Gastrocnemius medialis (tissue), 4 donors: ENCODE measurements around the gene UNC45B. TPM values are rescaled to one million over a fixed set of nuclear protein-coding genes. Genes with fewer than 3 reads are reported as not detected.
"Not testable (repeated sequence)": the region's sequence is repeated elsewhere in the genome, so short reads cannot be mapped to it uniquely, and the experiment has no call there.

Source experiments
- ATAC-seq, 2 donors: fragments of 150-250 bp; one replicate each; pipeline ENCODE4 v1.9.1; 2016
- DNase-seq, 2 donors: peaks; one replicate each; pipeline ENCODE4 v3.0.0-alpha.2; 2019
- H3K27ac ChIP-seq, 4 donors: fragments of 200-600 bp; sonication (generic); 1 replicate in 1 of 4; 2 replicates in 3 of 4; pipeline ENCODE4 v1.5.1; 2016 to 2018; ENCODE audit warnings: mild to moderate bottlenecking in 2 of 4, moderate library complexity in 1 of 4
- H3K27me3 ChIP-seq, 3 donors: fragments of 200-600 bp; sonication (generic) in 2 of 3; 1 replicate in 1 of 3; 2 replicates in 2 of 3; pipeline versions ENCODE4 v1.5.1 to v1.6.0; 2016 to 2019; ENCODE audit warnings: mild to moderate bottlenecking in 1 of 3, moderate library complexity in 1 of 3
- H3K36me3 ChIP-seq, 2 donors: fragments of 200-600 bp; sonication (generic) in 1 of 2; one replicate each; pipeline ENCODE4 v1.5.1; 2017 to 2018
- H3K4me1 ChIP-seq, 2 donors: fragments of 200-600 bp; sonication (generic) in 1 of 2; one replicate each; pipeline ENCODE4 v1.5.1; 2016 to 2017; ENCODE audit warnings: mild to moderate bottlenecking in 2 of 2
- H3K4me3 ChIP-seq, 4 donors: fragments of 200-600 bp; sonication (generic) in 3 of 4; 1 replicate in 1 of 4; 2 replicates in 3 of 4; pipeline ENCODE4 v1.5.1; 2016 to 2019; ENCODE audit warnings: mild to moderate bottlenecking in 2 of 4
- H3K9me3 ChIP-seq, 3 donors: fragments of 200-600 bp; sonication (generic) in 2 of 3; 1 replicate in 1 of 3; 2 replicates in 2 of 3; pipeline ENCODE4 v1.5.1; 2016 to 2019
- POLR2A ChIP-seq, 2 donors: fragments of 450-650 bp; IDR thresholded peaks; one replicate each; pipeline ENCODE4 v1.6.1; 2017; ENCODE audit warnings: antibody characterized with exemption in 2 of 2, mild to moderate bottlenecking in 2 of 2, moderate library complexity in 2 of 2
- in situ Hi-C, 4 donors: fragments of 200-750 bp; cut with MboI; loops; one replicate each; pipeline versions ENCODE4 v1.15.0 to v1.8.0; 2017; ENCODE audit warnings: low sequenced_read_pairs in 4 of 4
- intact Hi-C: fragments of 100-400 bp; cut with DNase I; formaldehyde crosslinking; loops from one replicate; pipeline ENCODE4 v1.15.1; 2023; ENCODE audit warnings: low total_unique reads
- total RNA-seq, 4 donors: library from RNA; depleted of rRNA; stranded (reverse); fragments of >200 nt; gene quantifications; one replicate each; pipeline versions ENCODE4 v1.1.0 to v1.2.3, GENCODE V29; 2016
- TF ChIP-seq, protein P1 (sequence below), 5 experiments: fragments of 450-650 bp in 3 of 5; fragments of 200-600 bp in 2 of 5; sonication (generic) in 2 of 5; IDR thresholded peaks in 4 of 5; conservative IDR thresholded peaks in 1 of 5; 1 replicate in 4 of 5; 2 replicates in 1 of 5; pipeline ENCODE4 v1.5.1; 2016 to 2019; ENCODE audit warnings: antibody characterized with exemption in 5 of 5, mild to moderate bottlenecking in 3 of 5, moderate library complexity in 3 of 5

UNC45B gene
- total RNA-seq, 4 donors from 2014 or later = 73.7 to 150 (median 105) TPM

GRCh38 chr17:35144840-35145239, 2.8 kb upstream of the UNC45B start:
- DNase-seq = no peak
- H3K36me3 ChIP-seq = peaks cover 0 to 7% of the 10 kb centered on the region in 2 donors
- no peaks in the 10 kb centered on the region for H3K27me3 ChIP-seq
- H3K9me3 ChIP-seq = no peaks in the 10 kb centered on the region
- peaks cover 25 to 45% of the 10 kb centered on the region in 2 donors for H3K4me1 ChIP-seq
- H3K27ac ChIP-seq = no peak overlapping the region
- no peak overlapping the region for H3K4me3 ChIP-seq
- ATAC-seq = no peak
- in situ Hi-C loops (loop anchor here in 2 of 4 donors (10.0 kb wide), 1 partner anchor 100 kb away; the partner anchor contains the start of gene SLFN5 (in 2 of the 2)), intact Hi-C loops (loop anchor here (5.0 to 10.0 kb wide), 3 partner anchors 112 to 1390 kb away; partner anchors contain the start of genes MYO19, PIGW and SLFN12L)
- TF ChIP-seq, protein P1, sequence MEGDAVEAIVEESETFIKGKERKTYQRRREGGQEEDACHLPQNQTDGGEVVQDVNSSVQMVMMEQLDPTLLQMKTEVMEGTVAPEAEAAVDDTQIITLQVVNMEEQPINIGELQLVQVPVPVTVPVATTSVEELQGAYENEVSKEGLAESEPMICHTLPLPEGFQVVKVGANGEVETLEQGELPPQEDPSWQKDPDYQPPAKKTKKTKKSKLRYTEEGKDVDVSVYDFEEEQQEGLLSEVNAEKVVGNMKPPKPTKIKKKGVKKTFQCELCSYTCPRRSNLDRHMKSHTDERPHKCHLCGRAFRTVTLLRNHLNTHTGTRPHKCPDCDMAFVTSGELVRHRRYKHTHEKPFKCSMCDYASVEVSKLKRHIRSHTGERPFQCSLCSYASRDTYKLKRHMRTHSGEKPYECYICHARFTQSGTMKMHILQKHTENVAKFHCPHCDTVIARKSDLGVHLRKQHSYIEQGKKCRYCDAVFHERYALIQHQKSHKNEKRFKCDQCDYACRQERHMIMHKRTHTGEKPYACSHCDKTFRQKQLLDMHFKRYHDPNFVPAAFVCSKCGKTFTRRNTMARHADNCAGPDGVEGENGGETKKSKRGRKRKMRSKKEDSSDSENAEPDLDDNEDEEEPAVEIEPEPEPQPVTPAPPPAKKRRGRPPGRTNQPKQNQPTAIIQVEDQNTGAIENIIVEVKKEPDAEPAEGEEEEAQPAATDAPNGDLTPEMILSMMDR (IDR thresholded peaks at IDR 0.05 in 4 of 5, conservative IDR thresholded peaks at IDR 0.05 in 1 of 5) = no peak

- no peak overlapping the region for H3K4me3 ChIP-seq
- intact Hi-C loops = loop anchor here (2.0 to 10.0 kb wide), 5 partner anchors 58 to 1388 kb away; partner anchors contain the start of genes LIG3, MYO19, PIGW and SLFN12L
Measured at GRCh38 chr17:35146214-35146833, 1.3 kb upstream of the UNC45B start.

DNA sequence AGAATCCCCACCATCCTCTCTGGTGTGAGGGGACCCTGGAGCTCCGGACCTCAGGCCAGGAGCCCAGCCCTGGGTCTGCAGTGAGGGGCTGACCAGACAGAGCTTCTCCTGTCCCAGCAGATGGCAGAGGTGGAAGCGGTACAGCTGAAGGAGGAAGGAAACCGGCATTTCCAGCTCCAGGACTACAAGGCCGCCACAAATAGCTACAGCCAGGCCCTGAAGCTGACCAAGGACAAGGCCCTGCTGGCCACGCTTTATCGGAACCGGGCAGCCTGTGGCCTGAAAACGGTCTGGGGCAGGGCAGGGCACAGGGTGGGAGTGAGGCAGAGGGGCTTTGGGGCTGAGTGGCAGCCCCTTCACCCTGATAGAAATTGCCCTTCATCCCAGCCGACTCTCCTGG, 527 bp downstream of the UNC45B start:
- Histone ChIP-seq H3K4me1 (peaks cover 23 to 39% of the 10 kb centered on the region in 2 donors), H3K36me3 (peaks cover 0 to 34% of the 10 kb centered on the region in 2 donors), H3K9me3 (no peaks in the 10 kb centered on the region), H3K27ac (peak overlapping the region; percentile 94 to 98 (median 97)), H3K27me3 (no peaks in the 10 kb centered on the region), H3K4me3 (peak overlapping the region; percentile 53 to 64 (median 60))
- DNase-seq (peak in 1 of 2 donors; percentile 41), ATAC-seq (peak; percentile 29 to 35)
- intact Hi-C loops (loop anchor here (5.0 to 10.0 kb wide), 3 partner anchors 109 to 1387 kb away; partner anchors contain the start of genes MYO19, PIGW and SLFN12L), in situ Hi-C loops (loop anchor here in 2 of 4 donors (10.0 kb wide), 1 partner anchor 97 kb away; the partner anchor contains the start of gene SLFN5 (in 2 of the 2))
- TF ChIP-seq, protein P1 (IDR thresholded peaks at IDR 0.05 in 4 of 5, conservative IDR thresholded peaks at IDR 0.05 in 1 of 5) = peak in 1 of 5 experiments; percentile 5
- TF ChIP-seq POLR2A (IDR thresholded peaks at IDR 0.05) = no peak

More at GRCh38 chr17:35146214-35146833, 1.3 kb upstream of the UNC45B start:
- Histone ChIP-seq H3K27ac (peak overlapping the region; percentile 94 to 98 (median 97)), H3K27me3 (no peaks in the 10 kb centered on the region), H3K9me3 (no peaks in the 10 kb centered on the region), H3K4me1 (peaks cover 23 to 44% of the 10 kb centered on the region in 2 donors), H3K36me3 (peaks cover 0 to 16% of the 10 kb centered on the region in 2 donors)
- TF ChIP-seq POLR2A (IDR thresholded peaks at IDR 0.05) = no peak
- TF ChIP-seq, protein P1 (IDR thresholded peaks at IDR 0.05 in 4 of 5, conservative IDR thresholded peaks at IDR 0.05 in 1 of 5) = no peak
- ATAC-seq = no peak
- in situ Hi-C loops = loop anchor here in 2 of 4 donors (10.0 kb wide), 1 partner anchor 98 kb away; the partner anchor contains the start of gene SLFN5 (in 2 of the 2)
- no peak for DNase-seq

- in situ Hi-C loops (loop anchor here (10.0 to 25.0 kb wide), 3 partner anchors 95 to 587 kb away; partner anchors contain the start of genes SLFN5 (in 2 of the 4) and RASL10B (in 1 of the 4)), intact Hi-C loops (loop anchor here (5.0 to 10.0 kb wide), 3 partner anchors 107 to 1385 kb away; partner anchors contain the start of genes MYO19, PIGW and SLFN12L)
- no peak for TF ChIP-seq POLR2A (IDR thresholded peaks at IDR 0.05)
- Histone ChIP-seq H3K4me1 (peaks cover 23 to 39% of the 10 kb centered on the region in 2 donors), H3K9me3 (no peaks in the 10 kb centered on the region), H3K27ac (peak overlapping the region; percentile 94 to 98 (median 97)), H3K4me3 (peak overlapping the region in 1 of 4 donors; percentile 53), H3K27me3 (no peaks in the 10 kb centered on the region), H3K36me3 (peaks cover 0 to 50% of the 10 kb centered on the region in 2 donors)
- DNase-seq (no peak), ATAC-seq (no peak)
Measured at GRCh38 chr17:35149941-35150340, 2.3 kb downstream of the UNC45B start.

GRCh38 chr17:35151080-35151479, 3.5 kb downstream of the UNC45B start:
- H3K27me3 ChIP-seq, H3K4me3 ChIP-seq, intact Hi-C loops, DNase-seq, H3K9me3 ChIP-seq, ATAC-seq: not testable (repeated sequence)
- peak overlapping the region in 1 of 4 donors; percentile 35 for H3K27ac ChIP-seq
- in situ Hi-C loops = loop anchor here in 2 of 4 donors (10.0 to 25.0 kb wide), 2 partner anchors 394 to 586 kb away; partner anchors contain the start of gene RASL10B (in 1 of the 2)
- peaks cover 23 to 39% of the 10 kb centered on the region in 2 donors for H3K4me1 ChIP-seq
- H3K36me3 ChIP-seq = peaks cover 0 to 62% of the 10 kb centered on the region in 2 donors
